Transverse colon (tissue), 4 donors: ENCODE data around the gene ADM5. TPM values are rescaled to one million over a fixed set of nuclear protein-coding genes. Genes with fewer than 3 reads are reported as not detected.
A peak's percentile ranks its signal among the peaks of the same experiment; 100 is the strongest.

ENCODE experiments used
- DNase-seq: peaks from one replicate; pipeline ENCODE4 v3.0.0-alpha.2; 2019
- H3K27ac ChIP-seq, 4 donors: fragments of 200-600 bp; sonication (generic); 2 replicates each; pipeline ENCODE4 v1.5.1; 2016 to 2018; ENCODE audit warnings: inconsistent platforms in 4 of 4
- H3K27me3 ChIP-seq: fragments of 200-600 bp; sonication (generic); 2 replicates; pipeline ENCODE4 v1.5.1; 2017; ENCODE audit warnings: inconsistent platforms
- H3K36me3 ChIP-seq, 4 donors: fragments of 200-600 bp; sonication (generic); 2 replicates each; pipeline ENCODE4 v1.5.1; 2017 to 2019; ENCODE audit warnings: inconsistent platforms in 4 of 4
- H3K4me1 ChIP-seq, 4 donors: fragments of 200-600 bp; sonication (generic); 2 replicates each; pipeline ENCODE4 v1.5.1; 2017 to 2020; ENCODE audit warnings: inconsistent platforms in 4 of 4
- H3K4me3 ChIP-seq, 4 donors: fragments of 200-600 bp; sonication (generic); 1 replicate in 1 of 4; 2 replicates in 3 of 4; pipeline versions ENCODE4 v1.5.1 to v1.6.1; 2017 to 2019; ENCODE audit warnings: inconsistent platforms in 4 of 4
- H3K9me3 ChIP-seq, 2 donors: fragments of 200-600 bp; sonication (generic); 2 replicates each; pipeline ENCODE4 v1.5.1; 2017 to 2019; ENCODE audit warnings: inconsistent platforms in 2 of 2
- CTCF ChIP-seq, 5 experiments: fragments of 200-600 bp in 3 of 5; fragments of 450-650 bp in 2 of 5; sonication (generic) in 3 of 5; IDR thresholded peaks; 1 replicate in 2 of 5; 2 replicates in 3 of 5; pipeline ENCODE4 v1.5.1; 2016 to 2017; ENCODE audit warnings: antibody characterized with exemption in 5 of 5, inconsistent platforms in 3 of 5, mild to moderate bottlenecking in 2 of 5, moderate library complexity in 1 of 5
- EP300 ChIP-seq: sonication (generic); formaldehyde crosslinking; IDR thresholded peaks from one replicate; pipeline ENCODE4 v1.6.1; 2017; ENCODE audit warnings: antibody characterized with exemption, low read depth
- POLR2A ChIP-seq: fragments of 450-650 bp; IDR thresholded peaks from one replicate; pipeline ENCODE4 v1.6.1; 2016; ENCODE audit warnings: antibody characterized with exemption, mild to moderate bottlenecking, moderate library complexity
- POLR2AphosphoS5 ChIP-seq, 3 donors: sonication (generic); formaldehyde crosslinking; IDR thresholded peaks; one replicate each; pipeline ENCODE4 v1.6.1; 2016; ENCODE audit warnings: antibody characterized with exemption in 3 of 3
- WGBS, 2 donors: methylation state at CpG; one replicate each; pipeline ENCODE4 v1.1.5; 2018; ENCODE audit warnings: low coverage in 1 of 2; 5-methylcytosine and 5-hydroxymethylcytosine counted together
- in situ Hi-C, 4 donors: fragments of 200-750 bp; cut with MboI; loops; one replicate each; pipeline versions ENCODE4 v1.15.0 to v1.15.1; 2017; ENCODE audit warnings: low sequenced_read_pairs in 3 of 4, low pct_ligation_motif_present in 1 of 4, low pct_unique_long_range_greater_than_20kb in 1 of 4
- intact Hi-C: fragments of 100-400 bp; cut with DNase I; formaldehyde crosslinking; loops from one replicate; pipeline ENCODE4 v1.15.1; 2023; ENCODE audit warnings: low total_unique reads
- total RNA-seq, 4 donors: library from RNA; depleted of rRNA; stranded (reverse); fragments of >200 nt; gene quantifications; one replicate each; pipeline ENCODE4 v1.1.0, GENCODE V29; 2016

ADM5 gene
- total RNA-seq, 4 donors from 2014 or later, result 0.41 to 0.95 TPM; not detected in 2

- intact Hi-C loops, result loop anchor here (10.0 kb wide), 1 partner anchor 210 kb away; the partner anchor contains the start of gene FLT3LG
Measured at GRCh38 chr19:49684251-49684982, 5.0 kb upstream of the ADM5 start.

GRCh38 chr19:49684983-49685553, 4.3 kb upstream of the ADM5 start:
- Histone ChIP-seq H3K9me3 (no peaks in the 10 kb centered on the region), H3K27ac (no peak overlapping the region), H3K27me3 (peaks cover 14% of the 10 kb centered on the region), H3K4me1 (peaks cover 14 to 20% (median 18%) of the 10 kb centered on the region in 4 donors), H3K36me3 (peaks cover 0 to 16% (median 10%) of the 10 kb centered on the region in 4 donors), H3K4me3 (no peak overlapping the region)
- no peak for TF ChIP-seq POLR2AphosphoS5 (IDR thresholded peaks at IDR 0.05)
- TF ChIP-seq POLR2A, result no peak
- TF ChIP-seq EP300, result no peak
- no peak for TF ChIP-seq CTCF (IDR thresholded peaks at IDR 0.05)
- in situ Hi-C loops (no loop called here), intact Hi-C loops (loop anchor here (10.0 kb wide), 1 partner anchor 210 kb away; the partner anchor contains the start of gene FLT3LG)
- no peak for DNase-seq
- 89% methylated on average over 13 of the region's 13 CpGs; no CpG with 5 or more reads in 1 of the 2 donors for WGBS, 2 donors

More at GRCh38 chr19:49684251-49684982, 5.0 kb upstream of the ADM5 start:
- H3K36me3 ChIP-seq, result peaks cover 0 to 16% (median 10%) of the 10 kb centered on the region in 4 donors
- H3K27me3 ChIP-seq, result peaks cover 7% of the 10 kb centered on the region
- TF ChIP-seq CTCF (IDR thresholded peaks at IDR 0.05), result peak; percentile 40 to 59 (median 53)
- no peak for TF ChIP-seq POLR2A
- H3K4me1 ChIP-seq, result peaks cover 11 to 20% (median 17%) of the 10 kb centered on the region in 4 donors
- no peak for DNase-seq
- in situ Hi-C loops, result no loop called here
- H3K9me3 ChIP-seq, result no peaks in the 10 kb centered on the region
- WGBS, 2 donors, result 73 to 79% methylated on average over 3 to 32 of the region's 35 CpGs
- H3K4me3 ChIP-seq, result no peak overlapping the region
- no peak overlapping the region for H3K27ac ChIP-seq

GRCh38 chr19:49685845-49686332, 3.5 kb upstream of the ADM5 start:
- in situ Hi-C loops, result no loop called here

More at GRCh38 chr19:49685845-49686332, 3.5 kb upstream of the ADM5 start:
- H3K27me3 ChIP-seq, result peaks cover 22% of the 10 kb centered on the region
- no peak overlapping the region for H3K4me3 ChIP-seq
- H3K27ac ChIP-seq, result no peak overlapping the region
- intact Hi-C loops, result loop anchor here (10.0 kb wide), 1 partner anchor 211 kb away; the partner anchor contains the start of gene FLT3LG
- peaks cover 14 to 20% (median 17%) of the 10 kb centered on the region in 4 donors for H3K4me1 ChIP-seq
- H3K9me3 ChIP-seq, result no peaks in the 10 kb centered on the region
- no peak for DNase-seq
- TF ChIP-seq POLR2A, result no peak
- TF ChIP-seq CTCF (IDR thresholded peaks at IDR 0.05), result no peak
- TF ChIP-seq EP300, result no peak
- no peak for TF ChIP-seq POLR2AphosphoS5 (IDR thresholded peaks at IDR 0.05)
- WGBS, 2 donors, result 80 to 85% methylated on average over 1 to 23 of the region's 23 CpGs
- H3K36me3 ChIP-seq, result peaks cover 0 to 16% (median 10%) of the 10 kb centered on the region in 4 donors
